Gastroesophageal sphincter (tissue), 3 donors: ENCODE measurements around the gene AMDHD2.

Experiments
- CTCF ChIP-seq, 4 experiments: fragments of 200-600 bp in 2 of 4; fragments of 450-650 bp in 2 of 4; sonication (generic) in 1 of 4; IDR thresholded peaks; one replicate each; pipeline ENCODE4 v1.5.1; 2017 to 2019; ENCODE audit warnings: antibody characterized with exemption in 4 of 4, mild to moderate bottlenecking in 2 of 4, moderate library complexity in 2 of 4
- POLR2A ChIP-seq, 2 donors: fragments of 450-650 bp; IDR thresholded peaks; one replicate each; pipeline ENCODE4 v1.6.1; 2017; ENCODE audit warnings: antibody characterized with exemption in 2 of 2, mild to moderate bottlenecking in 2 of 2, moderate library complexity in 1 of 2
- POLR2AphosphoS5 ChIP-seq: sonication (generic); formaldehyde crosslinking; IDR thresholded peaks from one replicate; pipeline ENCODE4 v1.6.1; 2017; ENCODE audit warnings: antibody characterized with exemption

GRCh38 chr16:2471016-2471652, 49.0 kb upstream of the AMDHD2 start, which contains the start of gene NTN3:
- TF ChIP-seq POLR2AphosphoS5: no peak
- no peak for TF ChIP-seq POLR2A (IDR thresholded peaks at IDR 0.05)
- no peak for TF ChIP-seq CTCF (IDR thresholded peaks at IDR 0.05)
